HepG2 (cell line): Measurements from ENCODE around the gene PLCB1. TPM values are rescaled to one million over a fixed set of nuclear protein-coding genes. Genes with fewer than 3 reads are reported as not detected.

Experiments
- ARNTL ChIP-seq: sonication (generic); formaldehyde crosslinking; IDR thresholded peaks from 2 replicates; pipeline ENCODE4 v1.4.0; 2020; ENCODE audit warnings: mild to moderate bottlenecking, missing genetic modification reagents
- FOSL2 ChIP-seq: sonication (generic); formaldehyde crosslinking; IDR thresholded peaks from 2 replicates; pipeline ENCODE4 v1.4.0; 2020; ENCODE audit warnings: missing genetic modification reagents
- GATA4 ChIP-seq: sonication (generic); IDR thresholded peaks from 2 replicates; pipeline ENCODE4 v1.6.1; 2016; ENCODE audit warnings: antibody characterized with exemption, low read depth, borderline replicate concordance
- GATAD2A ChIP-seq: IDR thresholded peaks from 2 replicates; pipeline ENCODE4 v1.6.1; 2016
- JUN ChIP-seq: sonication (generic); formaldehyde crosslinking; IDR thresholded peaks from 2 replicates; pipeline ENCODE4 v1.4.0; 2020; ENCODE audit warnings: mild to moderate bottlenecking, missing genetic modification reagents
- NKX3-1 ChIP-seq: sonication (generic); formaldehyde crosslinking; IDR thresholded peaks from 2 replicates; pipeline ENCODE4 v1.5.0; 2020; ENCODE audit warnings: missing genetic modification reagents
- NR2F1 ChIP-seq, 2 experiments: fragments of 450-650 bp in 1 of 2; formaldehyde crosslinking in 1 of 2; IDR thresholded peaks; 2 replicates each; pipeline versions ENCODE4 v1.5.0 to v1.6.1; 2016 to 2020; ENCODE audit warnings: mild to moderate bottlenecking in 1 of 2, missing compliant biosample characterization in 1 of 2, missing genetic modification reagents in 1 of 2, moderate library complexity in 1 of 2
- SMC3 ChIP-seq: IDR thresholded peaks from 2 replicates; pipeline ENCODE4 v1.6.1; 2011; ENCODE audit warnings: low read length, improper control_type of control experiment
- SNAI1 ChIP-seq: sonication (generic); formaldehyde crosslinking; IDR thresholded peaks from 2 replicates; pipeline ENCODE4 v1.5.0; 2020; ENCODE audit warnings: mild to moderate bottlenecking, missing genetic modification reagents, borderline replicate concordance
- TBX2 ChIP-seq: sonication (generic); formaldehyde crosslinking; IDR thresholded peaks from 2 replicates; pipeline ENCODE4 v1.5.0; 2020; ENCODE audit warnings: missing genetic modification reagents, mild to moderate bottlenecking, borderline replicate concordance
- TCF7 ChIP-seq: sonication (generic); IDR thresholded peaks from 2 replicates; pipeline ENCODE4 v1.6.1; 2016; ENCODE audit warnings: antibody characterized with exemption, low read depth
- polyA plus RNA-seq, 8 experiments: library from polyadenylated mRNA; depleted of rRNA in 3 of 8; stranded (reverse) in 7 of 8; unstranded in 1 of 8; fragments of >200 nt; fragmentation: Illumina TruSeq in 4 of 8; extraction: Trizol in 4 of 8; gene quantifications; 2 replicates each; pipeline versions ENCODE4 v1.2.1 to v1.2.3, GENCODE V29; 2011 to 2016; ENCODE audit warnings: low read depth in 4 of 8, missing spikeins in 1 of 8, mixed read lengths in 1 of 8; ENCODE audit not compliant: insufficient read depth in 1 of 8
- total RNA-seq, 5 experiments: library from RNA; depleted of rRNA; stranded (reverse); fragments of >200 nt; fragmentation: Illumina TruSeq; extraction: Trizol; gene quantifications; 2 replicates each; pipeline ENCODE4 v1.2.3, GENCODE V29; 2016; ENCODE audit warnings: low read depth in 1 of 5
- TF ChIP-seq, protein P1 (sequence below): sonication (generic); formaldehyde crosslinking; IDR thresholded peaks from 2 replicates; pipeline ENCODE4 v1.5.1; 2020; ENCODE audit warnings: mild to moderate bottlenecking, missing genetic modification reagents, borderline replicate concordance
- TF ChIP-seq, protein P2 (sequence below): sonication (generic); formaldehyde crosslinking; IDR thresholded peaks from 2 replicates; pipeline ENCODE4 v1.8.0; 2022; ENCODE audit warnings: missing genetic modification reagents, mild to moderate bottlenecking, inconsistent platforms, borderline replicate concordance
- TF ChIP-seq, protein P3 (sequence below): sonication (generic); formaldehyde crosslinking; IDR thresholded peaks from 2 replicates; pipeline ENCODE4 v1.5.1; 2020; ENCODE audit warnings: missing genetic modification reagents, mild to moderate bottlenecking, borderline replicate concordance
- TF ChIP-seq, protein P4 (sequence below): sonication (generic); formaldehyde crosslinking; IDR thresholded peaks from 2 replicates; pipeline ENCODE4 v1.4.0; 2020; ENCODE audit warnings: missing genetic modification reagents, borderline replicate concordance
- TF ChIP-seq, protein P5 (sequence below): sonication (generic); formaldehyde crosslinking; IDR thresholded peaks from 2 replicates; pipeline ENCODE4 v1.4.0; 2020; ENCODE audit warnings: missing genetic modification reagents

The PLCB1 gene
- total and polyA plus RNA-seq, 2 of the 13 experiments (the other 11 are each of a cell fraction or from before 2014, with no cell fraction given): 42.4 to 55.9 TPM

DNA sequence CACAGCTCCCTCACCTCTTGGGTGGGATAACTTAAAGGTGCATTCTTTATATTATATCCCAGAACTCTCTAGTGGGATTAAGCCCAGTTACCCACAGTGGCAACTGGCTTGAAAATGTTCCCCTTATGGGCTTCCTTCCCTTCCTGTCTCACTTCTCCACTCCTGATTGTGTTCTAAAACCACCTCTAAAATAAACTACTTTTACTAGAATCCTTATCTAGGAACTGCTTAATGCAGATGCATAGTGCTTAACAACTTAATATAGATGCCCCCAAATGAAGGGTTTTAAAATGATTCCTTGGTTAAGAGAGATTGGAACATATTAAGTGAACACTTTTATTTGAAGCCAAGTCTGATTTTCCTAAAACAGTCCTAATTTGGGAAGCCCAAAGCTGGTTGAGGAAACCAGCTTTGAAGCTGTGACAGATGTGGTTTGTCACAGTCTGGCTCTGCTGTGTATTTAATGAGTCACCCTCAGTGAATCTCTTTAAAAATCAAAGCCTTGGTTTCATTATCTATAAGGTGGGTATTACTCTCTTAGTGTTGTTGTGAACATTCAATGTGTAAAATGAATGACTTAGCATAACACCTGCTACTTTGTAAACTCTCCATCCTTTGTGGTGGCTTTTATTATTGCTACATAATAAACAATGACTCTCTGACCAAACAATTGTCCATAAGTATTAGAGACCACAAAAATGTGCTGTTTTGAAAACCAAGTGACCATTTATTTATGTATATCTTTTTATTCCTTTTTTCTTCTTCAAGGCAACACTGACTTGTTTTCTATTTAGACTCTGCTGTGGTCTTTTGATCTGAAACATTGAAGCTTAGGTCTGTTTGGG, 24.4 kb downstream of the PLCB1 start (continued):
- peak; percentile 88; the same call in 1 of the 2 replicates for TF ChIP-seq GATA4
- peak; percentile 24; the same call in 1 of the 2 replicates for TF ChIP-seq NKX3-1 (CRISPR knock-in tag)
- TF ChIP-seq TCF7: peak; percentile 97
- peak in 1 of 2 experiments; percentile 88; a peak in 2 of 4 replicates for TF ChIP-seq NR2F1 (CRISPR knock-in tag; IDR thresholded peaks at IDR 0.05)
- TF ChIP-seq FOSL2 (CRISPR knock-in tag): peak; percentile 100
- TF ChIP-seq, protein P1, sequence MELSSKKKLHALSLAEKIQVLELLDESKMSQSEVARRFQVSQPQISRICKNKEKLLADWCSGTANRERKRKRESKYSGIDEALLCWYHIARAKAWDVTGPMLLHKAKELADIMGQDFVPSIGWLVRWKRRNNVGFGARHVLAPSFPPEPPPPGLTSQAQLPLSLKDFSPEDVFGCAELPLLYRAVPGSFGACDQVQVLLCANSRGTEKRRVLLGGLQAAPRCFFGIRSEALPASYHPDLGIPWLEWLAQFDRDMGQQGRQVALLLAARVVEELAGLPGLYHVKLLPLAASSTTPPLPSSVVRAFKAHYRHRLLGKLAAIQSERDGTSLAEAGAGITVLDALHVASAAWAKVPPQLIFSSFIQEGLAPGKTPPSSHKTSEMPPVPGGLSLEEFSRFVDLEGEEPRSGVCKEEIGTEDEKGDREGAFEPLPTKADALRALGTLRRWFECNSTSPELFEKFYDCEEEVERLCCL (CRISPR knock-in tag): no peak
- TF ChIP-seq TBX2 (CRISPR knock-in tag): peak; percentile 93
- TF ChIP-seq, protein P2, sequence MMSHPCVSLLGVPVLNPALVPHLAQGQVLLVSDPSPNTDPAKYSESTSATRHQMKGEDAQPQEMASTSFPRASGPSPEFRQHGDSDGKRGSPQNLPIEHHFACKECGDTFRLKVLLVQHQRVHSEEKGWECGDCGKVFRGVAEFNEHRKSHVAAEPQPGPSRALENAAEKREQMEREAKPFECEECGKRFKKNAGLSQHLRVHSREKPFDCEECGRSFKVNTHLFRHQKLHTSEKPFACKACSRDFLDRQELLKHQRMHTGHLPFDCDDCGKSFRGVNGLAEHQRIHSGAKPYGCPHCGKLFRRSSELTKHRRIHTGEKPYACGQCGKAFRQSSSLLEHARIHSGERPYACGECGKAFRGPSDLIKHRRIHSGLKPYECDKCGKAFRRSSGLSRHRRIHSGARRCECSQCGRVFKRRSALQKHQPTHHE (CRISPR knock-in tag): no peak
- TF ChIP-seq, protein P3, sequence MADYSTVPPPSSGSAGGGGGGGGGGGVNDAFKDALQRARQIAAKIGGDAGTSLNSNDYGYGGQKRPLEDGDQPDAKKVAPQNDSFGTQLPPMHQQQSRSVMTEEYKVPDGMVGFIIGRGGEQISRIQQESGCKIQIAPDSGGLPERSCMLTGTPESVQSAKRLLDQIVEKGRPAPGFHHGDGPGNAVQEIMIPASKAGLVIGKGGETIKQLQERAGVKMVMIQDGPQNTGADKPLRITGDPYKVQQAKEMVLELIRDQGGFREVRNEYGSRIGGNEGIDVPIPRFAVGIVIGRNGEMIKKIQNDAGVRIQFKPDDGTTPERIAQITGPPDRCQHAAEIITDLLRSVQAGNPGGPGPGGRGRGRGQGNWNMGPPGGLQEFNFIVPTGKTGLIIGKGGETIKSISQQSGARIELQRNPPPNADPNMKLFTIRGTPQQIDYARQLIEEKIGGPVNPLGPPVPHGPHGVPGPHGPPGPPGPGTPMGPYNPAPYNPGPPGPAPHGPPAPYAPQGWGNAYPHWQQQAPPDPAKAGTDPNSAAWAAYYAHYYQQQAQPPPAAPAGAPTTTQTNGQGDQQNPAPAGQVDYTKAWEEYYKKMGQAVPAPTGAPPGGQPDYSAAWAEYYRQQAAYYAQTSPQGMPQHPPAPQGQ: no peak
- TF ChIP-seq, protein P4, sequence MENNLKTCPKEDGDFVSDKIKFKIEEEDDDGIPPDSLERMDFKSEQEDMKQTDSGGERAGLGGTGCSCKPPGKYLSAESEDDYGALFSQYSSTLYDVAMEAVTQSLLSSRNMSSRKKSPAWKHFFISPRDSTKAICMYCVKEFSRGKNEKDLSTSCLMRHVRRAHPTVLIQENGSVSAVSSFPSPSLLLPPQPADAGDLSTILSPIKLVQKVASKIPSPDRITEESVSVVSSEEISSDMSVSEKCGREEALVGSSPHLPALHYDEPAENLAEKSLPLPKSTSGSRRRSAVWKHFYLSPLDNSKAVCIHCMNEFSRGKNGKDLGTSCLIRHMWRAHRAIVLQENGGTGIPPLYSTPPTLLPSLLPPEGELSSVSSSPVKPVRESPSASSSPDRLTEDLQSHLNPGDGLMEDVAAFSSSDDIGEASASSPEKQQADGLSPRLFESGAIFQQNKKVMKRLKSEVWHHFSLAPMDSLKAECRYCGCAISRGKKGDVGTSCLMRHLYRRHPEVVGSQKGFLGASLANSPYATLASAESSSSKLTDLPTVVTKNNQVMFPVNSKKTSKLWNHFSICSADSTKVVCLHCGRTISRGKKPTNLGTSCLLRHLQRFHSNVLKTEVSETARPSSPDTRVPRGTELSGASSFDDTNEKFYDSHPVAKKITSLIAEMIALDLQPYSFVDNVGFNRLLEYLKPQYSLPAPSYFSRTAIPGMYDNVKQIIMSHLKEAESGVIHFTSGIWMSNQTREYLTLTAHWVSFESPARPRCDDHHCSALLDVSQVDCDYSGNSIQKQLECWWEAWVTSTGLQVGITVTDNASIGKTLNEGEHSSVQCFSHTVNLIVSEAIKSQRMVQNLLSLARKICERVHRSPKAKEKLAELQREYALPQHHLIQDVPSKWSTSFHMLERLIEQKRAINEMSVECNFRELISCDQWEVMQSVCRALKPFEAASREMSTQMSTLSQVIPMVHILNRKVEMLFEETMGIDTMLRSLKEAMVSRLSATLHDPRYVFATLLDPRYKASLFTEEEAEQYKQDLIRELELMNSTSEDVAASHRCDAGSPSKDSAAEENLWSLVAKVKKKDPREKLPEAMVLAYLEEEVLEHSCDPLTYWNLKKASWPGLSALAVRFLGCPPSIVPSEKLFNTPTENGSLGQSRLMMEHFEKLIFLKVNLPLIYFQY (CRISPR knock-in tag): 0 out of 2 replicates have a peak, but pooled peaks have one; percentile 10
- TF ChIP-seq SNAI1 (CRISPR knock-in tag): 0 out of 2 replicates have a peak, but pooled peaks have one; percentile 31
- TF ChIP-seq, protein P5, sequence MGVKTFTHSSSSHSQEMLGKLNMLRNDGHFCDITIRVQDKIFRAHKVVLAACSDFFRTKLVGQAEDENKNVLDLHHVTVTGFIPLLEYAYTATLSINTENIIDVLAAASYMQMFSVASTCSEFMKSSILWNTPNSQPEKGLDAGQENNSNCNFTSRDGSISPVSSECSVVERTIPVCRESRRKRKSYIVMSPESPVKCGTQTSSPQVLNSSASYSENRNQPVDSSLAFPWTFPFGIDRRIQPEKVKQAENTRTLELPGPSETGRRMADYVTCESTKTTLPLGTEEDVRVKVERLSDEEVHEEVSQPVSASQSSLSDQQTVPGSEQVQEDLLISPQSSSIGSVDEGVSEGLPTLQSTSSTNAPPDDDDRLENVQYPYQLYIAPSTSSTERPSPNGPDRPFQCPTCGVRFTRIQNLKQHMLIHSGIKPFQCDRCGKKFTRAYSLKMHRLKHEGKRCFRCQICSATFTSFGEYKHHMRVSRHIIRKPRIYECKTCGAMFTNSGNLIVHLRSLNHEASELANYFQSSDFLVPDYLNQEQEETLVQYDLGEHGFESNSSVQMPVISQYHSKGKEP (CRISPR knock-in tag): no peak
- TF ChIP-seq ARNTL: no peak
- peak; percentile 6; the same call in 1 of the 2 replicates for TF ChIP-seq SMC3
- peak; percentile 88 for TF ChIP-seq JUN (CRISPR knock-in tag)
- peak; percentile 94 for TF ChIP-seq GATAD2A
